Measurements from ENCODE around the gene PHACTR1.

PHACTR1 gene

GRCh38 chr6:13260101-13260598 lies 543.6 kb downstream of the PHACTR1 start:
- POLR2A ChIA-PET, result no interaction called here
- TF ChIP-seq SP1 (IDR thresholded peaks at IDR 0.05) (no peak), HDGF (IDR thresholded peaks at IDR 0.05; ENCODE audit: borderline replicate concordance) (no peak), FOXM1 (IDR thresholded peaks at IDR 0.05; ENCODE audit: borderline replicate concordance) (no peak), FOXK2 (IDR thresholded peaks at IDR 0.05) (no peak), PKNOX1 (IDR thresholded peaks at IDR 0.05) (no peak), FOXA1 (IDR thresholded peaks at IDR 0.05) (no peak), ELF4 (IDR thresholded peaks at IDR 0.05) (no peak), ZNF384 (IDR thresholded peaks at IDR 0.05) (no peak), NFRKB (IDR thresholded peaks at IDR 0.05) (no peak), TARDBP (IDR thresholded peaks at IDR 0.05) (no peak), CTBP1 (IDR thresholded peaks at IDR 0.05; ENCODE audit: borderline replicate concordance) (no peak), ARNT (IDR thresholded peaks at IDR 0.05) (no peak), BHLHE40 (IDR thresholded peaks at IDR 0.05; ENCODE audit: borderline replicate concordance) (no peak), SUZ12 (IDR thresholded peaks at IDR 0.05) (no peak), LEF1 (IDR thresholded peaks at IDR 0.05; ENCODE audit: borderline replicate concordance) (no peak), L3MBTL2 (conservative IDR thresholded peaks at IDR 0.05) (no peak)
- no peak for DNase-seq (ENCODE audit: extremely low spot score)
- CTCF ChIA-PET, result no interaction called here

- POLR2A ChIA-PET, result no interaction called here
- CTCF ChIA-PET, result no interaction called here
- no peak for DNase-seq (ENCODE audit: extremely low spot score)
- TF ChIP-seq HDGF (IDR thresholded peaks at IDR 0.05; ENCODE audit: borderline replicate concordance), result no peak
- no peak for TF ChIP-seq ELF4 (IDR thresholded peaks at IDR 0.05)
- no peak for TF ChIP-seq FOXM1 (IDR thresholded peaks at IDR 0.05; ENCODE audit: borderline replicate concordance)
- no peak for TF ChIP-seq SUZ12 (IDR thresholded peaks at IDR 0.05)
- TF ChIP-seq TARDBP (IDR thresholded peaks at IDR 0.05), result no peak
- no peak for TF ChIP-seq BHLHE40 (IDR thresholded peaks at IDR 0.05; ENCODE audit: borderline replicate concordance)
- no peak for TF ChIP-seq LEF1 (IDR thresholded peaks at IDR 0.05; ENCODE audit: borderline replicate concordance)
- no peak for TF ChIP-seq L3MBTL2 (conservative IDR thresholded peaks at IDR 0.05)
- TF ChIP-seq FOXK2 (IDR thresholded peaks at IDR 0.05), result no peak
These were observed 544.3 kb downstream of the PHACTR1 start for GRCh38 chr6:13260831-13261230.

GRCh38 chr6:13261464-13261994 lies 545.0 kb downstream of the PHACTR1 start:
- ChIA-PET CTCF (no interaction called here), POLR2A (no interaction called here)
- no peak for DNase-seq (ENCODE audit: extremely low spot score)
- TF ChIP-seq SUZ12 (IDR thresholded peaks at IDR 0.05) (no peak), ZNF384 (IDR thresholded peaks at IDR 0.05) (no peak), L3MBTL2 (conservative IDR thresholded peaks at IDR 0.05) (no peak), FOXM1 (IDR thresholded peaks at IDR 0.05; ENCODE audit: borderline replicate concordance) (no peak), BHLHE40 (IDR thresholded peaks at IDR 0.05; ENCODE audit: borderline replicate concordance) (no peak), HDGF (IDR thresholded peaks at IDR 0.05; ENCODE audit: borderline replicate concordance) (no peak)

GRCh38 chr6:13262302-13263230 lies 546.0 kb downstream of the PHACTR1 start:
- no peak for DNase-seq (ENCODE audit: extremely low spot score)
- CTCF ChIA-PET, result no interaction called here
- POLR2A ChIA-PET, result no interaction called here

GRCh38 chr6:13263669-13264068 lies 547.1 kb downstream of the PHACTR1 start:
- ChIA-PET CTCF (no interaction called here), POLR2A (no interaction called here)
- TF ChIP-seq LEF1 (IDR thresholded peaks at IDR 0.05; ENCODE audit: borderline replicate concordance) (no peak), TARDBP (IDR thresholded peaks at IDR 0.05) (no peak), ZNF384 (IDR thresholded peaks at IDR 0.05) (no peak), L3MBTL2 (conservative IDR thresholded peaks at IDR 0.05) (no peak)
- no peak for DNase-seq (ENCODE audit: extremely low spot score)

More at GRCh38 chr6:13262302-13263230, 546.0 kb downstream of the PHACTR1 start:
- TF ChIP-seq ARNT (IDR thresholded peaks at IDR 0.05) (no peak), SP1 (IDR thresholded peaks at IDR 0.05) (no peak), FOXM1 (IDR thresholded peaks at IDR 0.05; ENCODE audit: borderline replicate concordance) (no peak), TARDBP (IDR thresholded peaks at IDR 0.05) (no peak), PKNOX1 (IDR thresholded peaks at IDR 0.05) (no peak), BHLHE40 (IDR thresholded peaks at IDR 0.05; ENCODE audit: borderline replicate concordance) (no peak), L3MBTL2 (conservative IDR thresholded peaks at IDR 0.05) (no peak), LEF1 (IDR thresholded peaks at IDR 0.05; ENCODE audit: borderline replicate concordance) (no peak), SUZ12 (IDR thresholded peaks at IDR 0.05) (no peak), ELF4 (IDR thresholded peaks at IDR 0.05) (no peak), NFRKB (IDR thresholded peaks at IDR 0.05) (no peak), HDGF (IDR thresholded peaks at IDR 0.05; ENCODE audit: borderline replicate concordance) (no peak), FOXA1 (IDR thresholded peaks at IDR 0.05) (no peak)

GRCh38 chr6:13267142-13267651 lies 550.6 kb downstream of the PHACTR1 start:
- no peak for DNase-seq (ENCODE audit: extremely low spot score)
- POLR2A ChIA-PET, result no interaction called here
- no peak for TF ChIP-seq SP1 (IDR thresholded peaks at IDR 0.05)
- TF ChIP-seq TARDBP (IDR thresholded peaks at IDR 0.05), result no peak
- TF ChIP-seq FOXK2 (IDR thresholded peaks at IDR 0.05), result no peak
- TF ChIP-seq ARNT (IDR thresholded peaks at IDR 0.05), result no peak
- no peak for TF ChIP-seq FOXM1 (IDR thresholded peaks at IDR 0.05; ENCODE audit: borderline replicate concordance)
- TF ChIP-seq L3MBTL2 (conservative IDR thresholded peaks at IDR 0.05), result no peak
- TF ChIP-seq SUZ12 (IDR thresholded peaks at IDR 0.05), result no peak
- no peak for TF ChIP-seq NFRKB (IDR thresholded peaks at IDR 0.05)
- TF ChIP-seq ZNF384 (IDR thresholded peaks at IDR 0.05), result no peak
- no peak for TF ChIP-seq PKNOX1 (IDR thresholded peaks at IDR 0.05)
- no peak for TF ChIP-seq BHLHE40 (IDR thresholded peaks at IDR 0.05; ENCODE audit: borderline replicate concordance)
- TF ChIP-seq ELF4 (IDR thresholded peaks at IDR 0.05), result no peak
- TF ChIP-seq CTBP1 (IDR thresholded peaks at IDR 0.05; ENCODE audit: borderline replicate concordance), result no peak
- CTCF ChIA-PET, result interaction anchor here (0.6 kb wide), 1 partner anchor 356 kb away, joined by 3 read pairs; no protein-coding TSS in a partner anchor
